ENCODE measurements around the gene TAF11L14.

Gene TAF11L14

GRCh38 chr5:17680737-17681136 lies 46.5 kb downstream of the TAF11L14 start:
- DNase-seq = no peak
